GM21786 (cell line): ENCODE data around the gene PAAF1.

Source experiments
- ATAC-seq: cut with Tn5 transposase; IDR thresholded peaks from one replicate; pipeline ENCODE4 v1.9.1; 2021; ENCODE audit not compliant: unreplicated experiment

PAAF1 gene

DNA sequence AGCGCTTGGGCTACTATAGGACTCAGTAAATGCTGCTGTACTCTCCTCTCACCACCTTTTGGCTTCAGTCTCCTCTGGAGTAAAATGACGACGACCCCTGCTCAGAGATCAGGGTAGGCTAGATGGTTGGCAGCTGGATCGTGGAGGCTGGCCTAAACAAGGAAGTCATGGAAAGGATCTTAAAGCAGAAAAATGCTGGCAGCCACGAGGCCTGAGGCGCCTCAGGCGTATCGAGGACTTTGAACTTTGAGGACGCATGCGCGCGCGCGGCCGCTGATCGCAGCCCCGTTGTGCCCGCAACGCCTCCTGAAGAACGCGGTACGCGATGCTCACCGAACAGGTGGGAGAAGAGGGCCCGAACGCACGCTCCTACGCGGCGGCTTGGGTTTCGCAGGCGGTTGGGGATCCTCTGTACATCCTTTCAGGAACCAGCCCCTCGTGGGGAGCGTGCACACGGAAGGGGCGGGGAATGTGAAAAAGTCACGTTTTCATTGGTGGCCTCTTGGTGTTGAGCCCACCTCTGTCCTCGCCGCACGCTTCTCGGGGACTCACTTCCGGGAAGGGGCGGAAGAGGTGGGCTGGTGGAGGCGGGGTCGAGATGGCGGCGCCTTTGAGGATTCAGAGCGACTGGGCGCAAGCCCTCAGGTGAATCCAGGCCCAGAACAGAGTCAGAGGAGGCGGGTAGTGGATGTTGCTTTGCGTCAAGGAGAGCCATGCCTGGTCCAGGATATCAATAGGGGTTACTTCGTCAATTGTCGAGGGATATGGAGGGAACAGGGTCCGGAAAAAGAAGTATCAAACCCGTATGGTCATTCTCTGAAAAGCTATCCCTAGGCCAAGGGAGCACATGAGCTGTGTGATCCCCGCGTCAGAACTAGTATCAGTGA lies at the start of gene PAAF1, which contains the start of gene COA4:
TSS of gene PAAF1 (plus strand) at position 576 of the 887 bp plus-strand sequence. CDS start at position 599, 23 bp downstream.
TSS of gene COA4 (minus strand) at position 423 of the 887 bp plus-strand sequence. CDS start 3,468 bp downstream, outside the sequence.
- ATAC-seq = peak; percentile 98

- no peak for ATAC-seq
These were observed 46.5 kb upstream of the PAAF1 start for GRCh38 chr11:73830261-73830660.

- no peak for ATAC-seq
These were observed 43.7 kb upstream of the PAAF1 start for GRCh38 chr11:73833067-73833466.

- no peak for ATAC-seq
These were observed 38.2 kb upstream of the PAAF1 start for GRCh38 chr11:73838443-73839122.

- ATAC-seq = no peak
These were observed 37.7 kb upstream of the PAAF1 start for GRCh38 chr11:73839123-73839457.

- no peak for ATAC-seq
These were observed 25.6 kb upstream of the PAAF1 start for GRCh38 chr11:73851046-73851764.

- ATAC-seq = no peak
These were observed 24.8 kb upstream of the PAAF1 start for GRCh38 chr11:73852049-73852448.

DNA sequence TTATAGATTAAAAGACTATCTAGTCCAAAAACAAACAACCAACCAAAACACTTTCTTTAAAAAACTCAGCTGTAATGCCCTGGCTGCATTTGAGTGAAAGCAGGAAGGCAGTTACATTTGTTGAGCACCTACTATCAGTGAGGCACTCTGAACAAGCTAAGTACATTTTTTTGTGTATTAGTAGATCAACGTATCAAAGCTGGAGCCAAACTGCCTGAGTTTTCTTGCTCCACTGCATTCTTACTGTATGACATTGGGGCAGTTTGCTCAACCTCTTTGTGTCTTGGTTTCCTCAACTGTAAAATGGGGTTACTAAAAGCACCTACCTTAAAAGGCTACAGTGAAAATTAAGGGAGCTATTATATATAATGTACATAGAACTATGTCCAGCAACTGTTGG lies 22.1 kb upstream of the PAAF1 start:
- ATAC-seq = no peak

DNA sequence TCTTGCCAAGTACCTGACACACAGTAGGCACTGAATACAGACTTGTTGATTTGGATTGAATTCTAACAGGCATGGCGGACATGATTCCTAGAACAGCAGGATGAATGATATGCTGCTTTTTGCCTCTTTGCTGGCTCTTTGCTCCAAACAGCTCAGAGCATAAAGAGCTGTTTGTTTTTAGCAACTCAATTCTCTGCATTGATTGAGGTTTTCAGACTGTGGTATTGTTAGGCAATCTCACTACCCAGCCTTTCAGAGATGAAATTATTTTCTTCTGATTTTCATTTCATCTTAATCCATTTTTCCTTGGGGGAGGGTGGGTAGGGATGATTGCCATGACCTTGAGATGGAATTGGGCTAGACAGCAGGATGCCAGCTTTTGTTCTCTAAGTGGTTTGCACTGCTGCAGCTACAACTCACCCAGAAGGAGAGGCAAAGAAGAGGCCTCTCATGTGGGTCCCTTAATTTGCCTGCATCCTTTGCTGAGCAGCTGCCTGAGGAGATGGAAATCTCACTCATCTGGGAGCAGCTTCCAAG lies 20.7 kb upstream of the PAAF1 start:
- ATAC-seq = no peak

GRCh38 chr11:73859671-73860070 lies 17.1 kb upstream of the PAAF1 start:
- no peak for ATAC-seq

DNA sequence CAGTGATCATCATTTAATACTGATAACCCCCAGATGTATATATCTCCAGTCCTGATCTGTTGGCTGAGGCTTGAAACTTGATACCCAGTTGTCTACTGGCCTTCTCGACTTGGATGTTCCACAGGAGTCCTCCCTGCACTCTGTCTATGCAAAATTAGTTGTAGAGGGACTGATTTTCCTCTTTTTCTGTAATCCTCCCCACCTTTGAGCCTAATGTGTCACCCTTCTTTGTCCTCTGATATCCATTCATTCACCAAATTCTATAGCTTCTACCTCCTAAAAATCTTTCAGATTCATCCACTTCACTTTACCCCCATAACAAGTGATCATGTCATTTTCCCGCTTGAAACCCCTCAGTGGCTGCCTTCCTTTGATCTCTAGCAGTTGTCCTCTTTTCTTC lies 16.6 kb upstream of the PAAF1 start:
- no peak for ATAC-seq

DNA sequence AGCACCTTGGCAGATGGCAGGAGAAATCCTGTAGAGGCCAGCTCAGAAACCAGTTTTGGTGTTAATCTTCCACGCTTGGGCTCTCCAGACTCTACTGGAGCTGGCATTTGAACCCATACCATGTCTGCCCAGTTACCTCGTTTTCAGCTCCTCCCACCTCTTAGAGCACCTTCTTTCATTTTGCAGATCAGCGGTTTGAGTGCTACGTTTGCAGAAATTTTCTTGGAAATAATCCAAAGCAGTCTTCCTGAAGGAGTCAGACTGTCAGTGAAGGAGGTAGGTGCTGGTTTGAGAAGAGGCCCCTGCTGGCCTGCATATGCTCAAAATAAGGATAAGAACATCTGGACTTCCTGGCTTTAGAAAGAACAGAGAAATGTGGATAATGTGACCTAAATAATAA lies 13.8 kb upstream of the PAAF1 start:
- ATAC-seq = no peak

DNA sequence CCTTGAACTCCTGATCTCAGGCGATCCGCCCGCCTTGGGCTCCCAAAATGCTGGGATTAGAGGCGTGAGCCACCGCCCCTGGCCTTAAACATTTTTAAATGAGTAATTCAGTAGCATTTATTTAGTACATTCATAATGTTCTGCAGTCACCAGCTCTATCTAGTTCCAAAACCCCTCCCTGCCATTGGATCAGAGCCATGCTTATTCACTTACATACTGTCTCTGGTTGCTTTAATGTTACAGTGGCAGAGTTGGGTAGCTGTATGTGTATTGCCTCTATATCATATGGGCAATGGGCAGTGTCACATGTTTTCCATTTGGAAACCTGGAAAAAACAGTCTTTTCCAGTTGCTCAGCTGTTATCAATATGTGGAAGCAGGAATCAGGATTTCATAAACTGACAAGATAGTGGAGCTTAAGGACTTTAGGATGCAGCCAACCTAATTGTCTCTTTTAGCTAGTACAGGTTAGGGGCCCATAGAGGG lies 10.7 kb upstream of the PAAF1 start:
- no peak for ATAC-seq

- no peak for ATAC-seq
These were observed 10.2 kb upstream of the PAAF1 start for GRCh38 chr11:73866586-73866996.

- ATAC-seq = no peak
These were observed 7.4 kb upstream of the PAAF1 start for GRCh38 chr11:73869332-73869949.

- no peak for ATAC-seq
These were observed 6.5 kb upstream of the PAAF1 start for GRCh38 chr11:73870261-73870660.

DNA sequence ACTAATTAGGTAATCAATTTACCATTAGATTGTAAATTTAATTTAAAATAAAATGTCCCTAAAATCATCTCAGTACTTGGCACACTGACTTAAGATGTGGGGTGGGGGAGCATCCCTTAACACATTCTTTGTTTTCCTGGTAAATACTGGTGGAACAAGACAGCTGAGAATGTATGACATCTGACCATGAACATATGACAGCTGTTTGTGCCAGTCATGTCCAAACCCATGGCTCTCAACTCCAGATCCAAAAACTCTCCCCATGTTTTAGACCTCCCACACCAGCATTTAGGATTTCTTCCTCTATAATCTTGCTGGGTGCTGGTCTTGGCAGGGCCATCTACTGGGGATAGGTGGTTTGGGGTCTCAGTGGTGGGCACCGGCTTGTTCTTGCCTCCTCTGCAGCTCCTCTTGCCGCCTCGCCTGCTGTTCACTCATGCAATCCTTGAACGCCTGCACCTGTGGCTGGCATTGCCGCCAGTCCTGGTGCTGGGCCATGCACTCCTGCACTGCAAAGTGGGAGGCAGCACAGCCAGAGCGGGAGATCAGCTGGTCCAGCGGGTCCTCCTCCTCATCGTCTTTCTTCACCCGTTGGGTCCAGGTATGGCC lies 3.9 kb upstream of the PAAF1 start:
- ATAC-seq = no peak

DNA sequence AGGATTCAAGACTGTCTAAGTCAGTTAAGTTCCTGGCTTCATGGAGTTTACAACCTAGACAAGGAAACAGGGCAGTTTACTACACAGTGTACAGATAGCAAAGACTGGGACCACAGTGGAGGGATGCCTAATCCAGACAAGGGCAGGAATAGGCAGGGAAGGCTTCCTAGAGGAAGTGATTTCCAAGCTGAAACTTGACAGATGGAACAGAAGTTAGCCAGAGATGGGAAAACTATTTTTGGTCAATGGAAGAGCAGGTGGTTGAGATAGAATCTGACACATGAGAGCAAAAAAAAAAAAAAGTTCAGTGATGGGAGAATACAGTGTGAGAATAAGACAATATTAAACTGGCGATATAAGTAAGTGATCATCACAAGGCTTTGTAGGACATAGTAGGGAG lies 1.4 kb upstream of the PAAF1 start:
- no peak for ATAC-seq

DNA sequence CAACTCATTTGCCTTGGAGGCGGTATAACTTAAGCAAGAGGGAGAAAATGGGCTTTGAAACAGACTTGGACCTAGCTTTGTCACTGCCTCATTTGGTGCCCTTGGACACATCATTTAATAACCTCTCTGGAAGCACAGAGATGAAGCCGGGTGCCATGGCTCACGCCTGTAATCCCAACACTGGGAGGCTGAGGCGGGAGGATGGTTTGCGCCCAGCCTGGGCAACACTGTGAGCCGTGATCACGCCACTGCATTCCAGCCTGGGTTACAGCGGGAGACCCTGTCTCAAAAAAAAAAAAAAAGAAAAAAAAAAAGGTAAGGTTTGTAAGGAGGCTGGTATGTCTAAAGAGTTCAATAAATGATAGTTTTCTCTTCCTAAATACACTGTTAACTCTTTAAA lies 959 bp upstream of the PAAF1 start:
- no peak for ATAC-seq

- ATAC-seq = no peak
These were observed 2.0 kb downstream of the PAAF1 start for GRCh38 chr11:73878771-73879170.
